K562 (cell line): ENCODE data around the gene PTPN7. TPM values are rescaled to one million over a fixed set of nuclear protein-coding genes. Genes with fewer than 3 reads are reported as not detected.

ENCODE experiments used
- ARID1B ChIP-seq: fragments of 450-650 bp; IDR thresholded peaks from 2 replicates; pipeline ENCODE4 v1.6.1; 2016; ENCODE audit warnings: antibody characterized with exemption, mild to moderate bottlenecking, inconsistent platforms
- BCL6 ChIP-seq: fragments of 250-450 bp; sonication (Bioruptor Pico); IDR thresholded peaks from 2 replicates; pipeline ENCODE4 v1.4.0; 2020
- BRD9 ChIP-seq: fragments of 450-650 bp; IDR thresholded peaks from 2 replicates; pipeline ENCODE4 v1.6.1; 2018; ENCODE audit warnings: low read depth; ENCODE audit not compliant: partially characterized antibody
- CEBPG ChIP-seq, 3 experiments: fragments of 200-800 bp in 1 of 3; sonication (Bioruptor generic) in 1 of 3; sonication (generic) in 1 of 3; formaldehyde crosslinking in 1 of 3; IDR thresholded peaks in 2 of 3; conservative IDR thresholded peaks in 1 of 3; 2 replicates each; pipeline versions ENCODE4 v1.6.1 to v1.8.0; 2016 to 2022; ENCODE audit warnings: missing compliant biosample characterization in 2 of 3, missing genetic modification characterization in 2 of 3, mild to moderate bottlenecking in 1 of 3, missing genetic modification reagents in 1 of 3
- FOXK1 ChIP-seq: sonication (generic); formaldehyde crosslinking; IDR thresholded peaks from 2 replicates; pipeline ENCODE4 v1.8.0; 2022; ENCODE audit warnings: missing genetic modification reagents, mild to moderate bottlenecking, borderline replicate concordance
- FOXK2 ChIP-seq, 2 experiments: fragments of 450-650 bp; IDR thresholded peaks in 1 of 2; conservative IDR thresholded peaks in 1 of 2; 2 replicates each; pipeline ENCODE4 v1.6.1; 2016; ENCODE audit warnings: low read depth in 2 of 2, mild to moderate bottlenecking in 1 of 2
- FOXM1 ChIP-seq, 2 experiments: fragments of 450-650 bp in 1 of 2; sonication (generic) in 1 of 2; formaldehyde crosslinking in 1 of 2; IDR thresholded peaks; 2 replicates each; pipeline versions ENCODE4 v1.6.1 to v1.9.0; 2017 to 2022; ENCODE audit warnings: low read depth in 2 of 2, mild to moderate bottlenecking in 2 of 2, missing genetic modification reagents in 1 of 2, moderate library complexity in 1 of 2
- IFI16 ChIP-seq: fragments of 250-450 bp; sonication (Bioruptor Pico); IDR thresholded peaks from 2 replicates; pipeline ENCODE4 v2.1.2; 2022; ENCODE audit warnings: mild to moderate bottlenecking, inconsistent platforms
- KLF16 ChIP-seq: IDR thresholded peaks from 2 replicates; pipeline ENCODE4 v1.6.1; 2016; ENCODE audit warnings: antibody characterized with exemption
- MAFG ChIP-seq: fragments of 450-650 bp; conservative IDR thresholded peaks from 2 replicates; pipeline ENCODE4 v1.6.1; 2016; ENCODE audit warnings: missing genetic modification characterization, missing compliant biosample characterization
- MBD2 ChIP-seq: sonication (generic); IDR thresholded peaks from 2 replicates; pipeline ENCODE4 v1.6.1; 2016; ENCODE audit warnings: low read depth, borderline replicate concordance
- MNT ChIP-seq, 2 experiments: fragments of 450-650 bp; conservative IDR thresholded peaks; 2 replicates each; pipeline ENCODE4 v1.6.1; 2017; ENCODE audit warnings: mild to moderate bottlenecking in 2 of 2, moderate library complexity in 2 of 2
- NCOA4 ChIP-seq: fragments of 450-650 bp; IDR thresholded peaks from 2 replicates; pipeline ENCODE4 v1.6.1; 2018; ENCODE audit warnings: mild to moderate bottlenecking; ENCODE audit not compliant: partially characterized antibody
- NCOR1 ChIP-seq: fragments of 450-650 bp; IDR thresholded peaks from 2 replicates; pipeline ENCODE4 v1.6.1; 2016; ENCODE audit warnings: mild to moderate bottlenecking, moderate library complexity
- NFE2L1 ChIP-seq: fragments of 450-650 bp; IDR thresholded peaks from 2 replicates; pipeline ENCODE4 v1.6.1; 2016; ENCODE audit warnings: missing genetic modification characterization, low read depth, mild to moderate bottlenecking, missing compliant biosample characterization, moderate library complexity, borderline replicate concordance
- NR2C1 ChIP-seq, 2 experiments: fragments of 450-650 bp; IDR thresholded peaks; 2 replicates each; pipeline ENCODE4 v1.6.1; 2017; ENCODE audit warnings: mild to moderate bottlenecking in 2 of 2, antibody characterized with exemption in 1 of 2, inconsistent platforms in 1 of 2, missing compliant biosample characterization in 1 of 2, missing genetic modification characterization in 1 of 2
- RBM14 ChIP-seq: fragments of 200-400 bp; formaldehyde crosslinking; IDR thresholded peaks from 2 replicates; pipeline ENCODE4 v1.6.1; 2018; ENCODE audit warnings: low read depth, mild to moderate bottlenecking, low read length, moderate library complexity, borderline replicate concordance; ENCODE audit not compliant: insufficient read depth
- SMARCA4 ChIP-seq: fragments of 450-650 bp; IDR thresholded peaks from 2 replicates; pipeline ENCODE4 v1.6.1; 2016
- TCF7 ChIP-seq: sonication (generic); IDR thresholded peaks from 2 replicates; pipeline ENCODE4 v1.6.1; 2016; ENCODE audit warnings: antibody characterized with exemption, borderline replicate concordance
- ZBTB1 ChIP-seq: sonication (generic); formaldehyde crosslinking; IDR thresholded peaks from 2 replicates; pipeline ENCODE4 v1.8.1; 2023; ENCODE audit warnings: missing genetic modification reagents, low read depth, mild to moderate bottlenecking, borderline replicate concordance
- ZNF175 ChIP-seq: fragments of 200-800 bp; sonication (Bioruptor generic); IDR thresholded peaks from 2 replicates; pipeline ENCODE4 v1.6.1; 2016; ENCODE audit warnings: low read depth, mild to moderate bottlenecking, missing genetic modification characterization, missing compliant biosample characterization
- ZNF589 ChIP-seq: fragments of 200-800 bp; sonication (Bioruptor generic); IDR thresholded peaks from 2 replicates; pipeline ENCODE4 v1.6.1; 2016; ENCODE audit warnings: low read depth, missing genetic modification characterization, missing compliant biosample characterization
- ZNF75A ChIP-seq: fragments of 450-650 bp; formaldehyde crosslinking; IDR thresholded peaks from 2 replicates; pipeline ENCODE4 v1.4.0; 2020; ENCODE audit warnings: mild to moderate bottlenecking
- ZZZ3 ChIP-seq: fragments of 450-650 bp; IDR thresholded peaks from 2 replicates; pipeline ENCODE4 v1.6.1; 2016; ENCODE audit warnings: antibody characterized with exemption, mild to moderate bottlenecking, moderate library complexity
- polyA plus RNA-seq, 8 experiments: library from polyadenylated mRNA; depleted of rRNA in 4 of 8; stranded (reverse) in 5 of 8; unstranded in 3 of 8; fragments of >200 nt; fragmentation: Nextera tagmentation in 2 of 8; fragmentation: Illumina TruSeq in 1 of 8; extraction: Ambion mirVana in 2 of 8; extraction: Trizol in 1 of 8; gene quantifications; 2 replicates each; pipeline versions ENCODE4 v1.2.1 to v1.2.3, GENCODE V29; 2011 to 2014; ENCODE audit warnings: inconsistent platforms in 1 of 8, missing spikeins in 1 of 8
- total RNA-seq, 7 experiments: library from RNA; depleted of rRNA in 6 of 7; stranded (reverse); fragments of >200 nt in 6 of 7; fragmentation: Illumina TruSeq in 2 of 7; extraction: Trizol in 2 of 7; gene quantifications; 2 replicates each; pipeline versions ENCODE4 v1.2.1 to v1.2.3, GENCODE V29; 2011 to 2021; ENCODE audit warnings: low replicate concordance in 1 of 7

PTPN7 gene
- total and polyA plus RNA-seq, 9 of the 15 experiments (the other 6 are each of a cell fraction or from before 2014, with no cell fraction given), result 18.7 to 144 (median 120) TPM

- TF ChIP-seq FOXK2 (conservative IDR thresholded peaks at IDR 0.05 in 1 of 2, IDR thresholded peaks at IDR 0.05 in 1 of 2; ENCODE audit: low read depth in 2 of 2) (peak; percentile 45 to 68; a peak in 3 of 4 replicates), IFI16 (CRISPR knock-in tag) (no peak), TCF7 (no peak), KLF16 (peak; percentile 38; the same call in 1 of the 2 replicates), MAFG (tag) (no peak), NR2C1 (IDR thresholded peaks at IDR 0.05) (no peak), NR2C1 (tag; IDR thresholded peaks at IDR 0.05) (0 out of 2 replicates have a peak, but pooled peaks have one; percentile 23), FOXK1 (CRISPR knock-in tag) (no peak), ZBTB1 (CRISPR knock-in tag) (no peak), BCL6 (CRISPR knock-in tag) (no peak), RBM14 (no peak), CEBPG (CRISPR knock-in tag; IDR thresholded peaks at IDR 0.05) (0 out of 2 replicates have a peak, but pooled peaks have one; percentile 35), CEBPG (tag; conservative IDR thresholded peaks at IDR 0.05 in 1 of 2, IDR thresholded peaks at IDR 0.05 in 1 of 2) (no peak), MNT (conservative IDR thresholded peaks at IDR 0.05) (peak in 1 of 2 experiments; percentile 31; a peak in 1 of 4 replicates), ARID1B (peak; percentile 86), NCOA4 (no peak), NFE2L1 (no peak), ZNF589 (CRISPR knock-in tag) (no peak), FOXM1 (IDR thresholded peaks at IDR 0.05; ENCODE audit: low read depth) (0 out of 2 replicates have a peak, but pooled peaks have one; percentile 24), FOXM1 (CRISPR knock-in tag; IDR thresholded peaks at IDR 0.05; ENCODE audit: low read depth) (no peak), BRD9 (no peak), ZZZ3 (no peak), SMARCA4 (peak; percentile 57; the same call in 1 of the 2 replicates), NCOR1 (peak; percentile 69), ZNF75A (CRISPR knock-in tag) (no peak), MBD2 (0 out of 2 replicates have a peak, but pooled peaks have one; percentile 4), ZNF175 (CRISPR knock-in tag) (0 out of 2 replicates have a peak, but pooled peaks have one; percentile 55)
These were observed 43.0 kb upstream of the PTPN7 start (continued) for GRCh38 chr1:202203238-202204039.
